Endothelial cell of umbilical vein (primary cell): ENCODE data around the gene KHNYN.

ENCODE experiments used
- CTCF ChIP-seq, 2 donors: IDR thresholded peaks; 1 replicate in 1 of 2; 2 replicates in 1 of 2; pipeline ENCODE4 v1.5.1; 2011; ENCODE audit warnings: low read length in 2 of 2, mild to moderate bottlenecking in 2 of 2, moderate library complexity in 2 of 2, control low read depth in 1 of 2, inconsistent platforms in 1 of 2, low read depth in 1 of 2; ENCODE audit not compliant: insufficient read depth in 1 of 2; ENCODE audit errors: extremely low read depth in 1 of 2
- JUN ChIP-seq: IDR thresholded peaks from 2 replicates; pipeline ENCODE4 v1.6.1; 2011; ENCODE audit warnings: borderline replicate concordance, low read depth; ENCODE audit not compliant: insufficient read length, insufficient read depth
- POLR2A ChIP-seq: IDR thresholded peaks from 2 replicates; pipeline ENCODE4 v1.6.1; 2012; ENCODE audit warnings: low read depth, mild to moderate bottlenecking, control low read depth, low read length

GRCh38 chr14:24409192-24409591 lies 20.6 kb upstream of the KHNYN start:
- TF ChIP-seq CTCF (IDR thresholded peaks at IDR 0.05; ENCODE audit: extremely low read depth in 1 of 2, insufficient read depth in 1 of 2, low read depth in 1 of 2, low read length in 2 of 2), result no peak
- TF ChIP-seq POLR2A, result no peak
- TF ChIP-seq JUN, result no peak
